AG09309 (cell line): ENCODE measurements around the gene HMGN4.

Experiments used
- DNase-seq: peaks from one replicate; pipeline ENCODE4 v3.0.0-alpha.2; 2010; ENCODE audit warnings: low read depth
- H3K4me3 ChIP-seq: 2 replicates; pipeline ENCODE4 v1.5.1; 2011; ENCODE audit warnings: mild to moderate bottlenecking, low read depth, low read length, moderate library complexity; ENCODE audit not compliant: control insufficient read depth
- CTCF ChIP-seq: IDR thresholded peaks from 2 replicates; pipeline ENCODE4 v1.5.1; 2011; ENCODE audit warnings: mild to moderate bottlenecking, low read depth, low read length, inconsistent platforms; ENCODE audit not compliant: insufficient read depth, control insufficient read depth; ENCODE audit errors: missing control alignments

HMGN4 gene

GRCh38 chr6:26524722-26525370, 13.3 kb upstream of the HMGN4 start:
- no peak for DNase-seq
- no peak overlapping the region for H3K4me3 ChIP-seq
- no peak for TF ChIP-seq CTCF

DNA sequence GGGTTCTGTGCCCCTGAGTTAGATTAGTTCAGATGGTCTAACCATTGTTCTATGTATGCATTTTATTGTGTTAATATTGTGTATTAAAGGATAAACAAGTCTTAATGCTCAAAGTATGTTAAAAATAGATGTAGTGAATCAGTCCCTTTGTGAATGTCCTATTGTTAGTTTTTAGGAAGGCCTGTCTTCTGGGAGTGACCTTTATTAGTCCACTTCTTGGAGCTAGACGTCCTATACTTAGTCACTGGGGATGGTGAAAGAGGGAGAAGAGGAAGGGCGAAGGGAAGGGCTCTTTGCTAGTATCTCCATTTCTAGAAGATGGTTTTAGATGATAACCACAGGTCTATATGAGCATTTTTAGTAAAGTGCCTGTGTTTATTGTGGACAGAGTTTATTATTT, 12.3 kb upstream of the HMGN4 start:
- DNase-seq, result no peak
- no peak overlapping the region for H3K4me3 ChIP-seq
- TF ChIP-seq CTCF, result no peak

- no peak for DNase-seq
Observed at GRCh38 chr6:26526928-26527327, 11.2 kb upstream of the HMGN4 start.

GRCh38 chr6:26530203-26530602, 8.0 kb upstream of the HMGN4 start:
- no peak overlapping the region for H3K4me3 ChIP-seq
- no peak for DNase-seq
- no peak for TF ChIP-seq CTCF

More at GRCh38 chr6:26526928-26527327, 11.2 kb upstream of the HMGN4 start:
- H3K4me3 ChIP-seq, result no peak overlapping the region
- TF ChIP-seq CTCF, result no peak

DNA sequence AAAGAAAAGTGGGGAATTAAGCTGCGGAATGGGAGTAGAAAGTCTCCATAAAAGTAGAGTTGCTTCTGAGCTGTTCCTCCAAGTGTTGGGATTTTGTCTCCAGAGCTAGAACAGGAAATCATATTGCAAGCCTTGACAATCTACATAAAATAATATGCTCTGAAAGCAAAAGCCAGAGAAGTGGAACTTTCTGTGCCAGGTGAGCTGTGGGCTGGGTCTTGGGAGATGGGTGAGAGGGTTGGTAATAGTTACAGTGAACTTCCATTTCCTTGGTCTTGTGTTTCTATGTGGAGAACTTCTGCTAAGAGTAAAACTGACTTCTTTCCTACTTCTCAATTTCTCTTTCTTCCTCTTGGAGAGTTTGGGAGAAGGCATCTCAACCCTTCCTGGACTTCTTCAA, 6.3 kb upstream of the HMGN4 start:
- no peak for TF ChIP-seq CTCF

DNA sequence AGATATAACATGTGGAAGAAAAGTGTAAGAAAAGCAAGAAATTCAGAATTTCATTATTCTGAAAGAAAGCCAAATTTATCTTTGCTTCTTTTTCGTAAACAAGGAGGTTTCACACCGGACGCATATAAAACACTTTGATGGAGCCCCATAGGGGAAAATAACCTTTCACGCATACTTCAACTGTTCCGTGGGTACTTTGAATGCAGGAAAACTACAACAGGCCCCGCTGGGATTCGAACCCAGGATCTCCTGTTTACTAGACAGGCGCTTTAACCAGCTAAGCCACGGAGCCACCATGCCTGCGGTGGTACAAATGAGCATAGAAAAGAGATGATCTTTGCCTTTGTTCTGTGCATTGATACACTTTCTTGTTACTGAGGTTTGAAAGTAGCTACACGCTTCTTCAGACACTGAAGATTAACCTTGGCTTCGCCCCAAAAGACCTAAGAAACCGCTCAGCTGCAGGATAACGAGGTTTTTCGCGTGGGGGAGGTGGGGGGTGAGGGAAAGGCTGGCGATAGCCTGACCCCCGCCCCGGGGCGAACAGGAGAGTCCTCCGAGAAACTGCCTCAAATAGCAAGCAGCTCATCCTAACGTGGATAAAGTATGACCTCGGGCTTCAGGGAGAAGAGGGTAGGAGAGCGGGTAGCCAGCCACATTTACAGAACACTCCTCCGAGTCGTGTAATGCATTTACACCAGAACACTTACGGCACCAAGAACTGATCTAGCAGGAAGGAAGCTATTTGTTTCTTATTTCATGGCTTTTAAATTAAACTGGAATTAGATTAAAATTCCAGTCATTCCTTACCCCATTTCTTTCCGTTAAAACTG, 5.3 kb upstream of the HMGN4 start:
- DNase-seq, result peak; percentile 69
- peak overlapping the region; percentile 81 for H3K4me3 ChIP-seq
- TF ChIP-seq CTCF, result no peak

More for the DNA sequence above, 6.3 kb upstream of the HMGN4 start:
- DNase-seq, result no peak
- no peak overlapping the region for H3K4me3 ChIP-seq
